Colonic mucosa (tissue), 4 donors: ENCODE measurements around the gene DNAI2. TPM values are rescaled to one million over a fixed set of nuclear protein-coding genes. Genes with fewer than 3 reads are reported as not detected.

ENCODE experiments used
- DNase-seq: peaks from one replicate; pipeline ENCODE4 v3.0.0-alpha.2; 2020
- H3K27ac ChIP-seq: fragments of 200-600 bp; one replicate; pipeline ENCODE4 v1.8.0; 2021
- H3K27me3 ChIP-seq: fragments of 200-600 bp; one replicate; pipeline ENCODE4 v1.8.0; 2021
- H3K36me3 ChIP-seq: fragments of 200-600 bp; one replicate; pipeline ENCODE4 v1.8.0; 2021
- H3K4me1 ChIP-seq: fragments of 200-600 bp; one replicate; pipeline ENCODE4 v1.8.0; 2021; ENCODE audit warnings: mild to moderate bottlenecking
- H3K4me3 ChIP-seq: fragments of 200-600 bp; one replicate; pipeline ENCODE4 v1.8.0; 2021
- H3K9ac ChIP-seq, 2 donors: one replicate each; pipeline ENCODE4 v1.7.0; 2013; ENCODE audit warnings: control low read depth in 2 of 2, low read depth in 2 of 2, low read length in 2 of 2
- H3K9me3 ChIP-seq: fragments of 200-600 bp; one replicate; pipeline ENCODE4 v1.8.0; 2021
- CTCF ChIP-seq: fragments of 200-600 bp; IDR thresholded peaks from one replicate; pipeline ENCODE4 v1.8.0; 2022; ENCODE audit warnings: antibody characterized with exemption, mild to moderate bottlenecking
- intact Hi-C: fragments of 100-400 bp; cut with DNase I; formaldehyde crosslinking; loops from one replicate; pipeline ENCODE4 v1.14.1; 2022
- total RNA-seq, 2 donors: library from RNA; stranded (reverse); fragmentation: NEBNext Ultra II Directional in 1 of 2; extraction: Animal tissue kit (Norgen Biotek cat#: 25700) in 1 of 2; gene quantifications; one replicate each; pipeline ENCODE4 v1.2.1, GENCODE V29; 2021
- donor health status: healthy.
- donor health status: DM: no; HTN: no; CAD: no.
- donor health status: DM: no; HTN: no; CAD: no.

DNAI2 gene
- not detected for total RNA-seq

- H3K4me3 ChIP-seq, result peak within 1 kb of the TSS; percentile 5
- H3K9me3 ChIP-seq, result no peaks in the 10 kb centered on the region
- H3K27me3 ChIP-seq, result no peaks in the 10 kb centered on the region
- no peak for DNase-seq
- H3K27ac ChIP-seq, result no peak within 1 kb of the TSS
- H3K4me1 ChIP-seq, result no peaks in the 10 kb centered on the region
- TF ChIP-seq CTCF, result no peak
- no peak within 1 kb of the TSS for H3K9ac ChIP-seq
- H3K36me3 ChIP-seq, result no peaks in the 10 kb centered on the region
- intact Hi-C loops, result no loop called here
Observed at GRCh38 chr17:74274060-74274708, at the start of gene DNAI2. TSS of gene DNAI2 (plus strand) at chr17:74274234. CDS start at chr17:74281818, 7,584 bp downstream.

GRCh38 chr17:74224959-74225725 is 48.9 kb upstream of the DNAI2 start:
- no peak for TF ChIP-seq CTCF
- no peak overlapping the region for H3K9ac ChIP-seq
- no peak overlapping the region for H3K4me3 ChIP-seq
- no peaks in the 10 kb centered on the region for H3K9me3 ChIP-seq
- H3K27me3 ChIP-seq, result no peaks in the 10 kb centered on the region
- no peak for DNase-seq
- H3K36me3 ChIP-seq, result no peaks in the 10 kb centered on the region
- no peak overlapping the region for H3K27ac ChIP-seq
- intact Hi-C loops, result no loop called here
- H3K4me1 ChIP-seq, result no peaks in the 10 kb centered on the region

GRCh38 chr17:74226252-74226651 is 47.8 kb upstream of the DNAI2 start:
- H3K36me3 ChIP-seq, result no peaks in the 10 kb centered on the region
- H3K9ac ChIP-seq, result no peak overlapping the region
- H3K4me1 ChIP-seq, result no peaks in the 10 kb centered on the region
- TF ChIP-seq CTCF, result no peak
- no peak for DNase-seq
- H3K27ac ChIP-seq, result no peak overlapping the region
- H3K9me3 ChIP-seq, result no peaks in the 10 kb centered on the region
- intact Hi-C loops, result no loop called here
- no peaks in the 10 kb centered on the region for H3K27me3 ChIP-seq
- no peak overlapping the region for H3K4me3 ChIP-seq

GRCh38 chr17:74227271-74228080 is 46.6 kb upstream of the DNAI2 start:
- Histone ChIP-seq H3K27ac (no peak overlapping the region), H3K4me1 (no peaks in the 10 kb centered on the region), H3K27me3 (no peaks in the 10 kb centered on the region), H3K4me3 (no peak overlapping the region), H3K36me3 (no peaks in the 10 kb centered on the region), H3K9ac (no peak overlapping the region), H3K9me3 (no peaks in the 10 kb centered on the region)
- DNase-seq, result no peak
- intact Hi-C loops, result no loop called here
- TF ChIP-seq CTCF, result no peak

- no peak overlapping the region for H3K27ac ChIP-seq
- H3K4me1 ChIP-seq, result no peaks in the 10 kb centered on the region
- H3K27me3 ChIP-seq, result no peaks in the 10 kb centered on the region
- H3K9ac ChIP-seq, result no peak overlapping the region
- no peaks in the 10 kb centered on the region for H3K36me3 ChIP-seq
- intact Hi-C loops, result no loop called here
- no peak for TF ChIP-seq CTCF
- no peak overlapping the region for H3K4me3 ChIP-seq
- no peaks in the 10 kb centered on the region for H3K9me3 ChIP-seq
- no peak for DNase-seq
Observed at GRCh38 chr17:74228306-74228978, 45.6 kb upstream of the DNAI2 start.
